H1 (cell line): ENCODE measurements around the gene TNFRSF1A. TPM values are rescaled to one million over a fixed set of nuclear protein-coding genes. Genes with fewer than 3 reads are reported as not detected.

Experiments used
- CBX5 ChIP-seq: fragments of 300-800, 300-1000 bp; sonication (generic); IDR thresholded peaks from 2 replicates; pipeline ENCODE4 v1.7.1; 2016; ENCODE audit warnings: antibody characterized with exemption, low read length, low read depth
- CBX8 ChIP-seq: fragments of 300-800, 300-1000 bp; sonication (generic); IDR thresholded peaks from 2 replicates; pipeline ENCODE4 v1.7.1; 2016; ENCODE audit warnings: low read depth, low read length, borderline replicate concordance
- CHD1 ChIP-seq: IDR thresholded peaks from 2 replicates; pipeline ENCODE4 v1.6.1; 2012; ENCODE audit warnings: low read depth, low read length, improper control_type of control experiment
- CHD2 ChIP-seq: IDR thresholded peaks from 2 replicates; pipeline ENCODE4 v1.6.1; 2012; ENCODE audit warnings: low read length, improper control_type of control experiment
- FOSL1 ChIP-seq: IDR thresholded peaks from 2 replicates; pipeline ENCODE4 v1.6.1; 2011; ENCODE audit warnings: mild to moderate bottlenecking, low read depth, low read length, moderate library complexity; ENCODE audit not compliant: insufficient read depth
- GTF2F1 ChIP-seq: IDR thresholded peaks from 2 replicates; pipeline ENCODE4 v1.6.1; 2012; ENCODE audit warnings: low read depth, low read length, improper control_type of control experiment, borderline replicate concordance
- HDAC2 ChIP-seq, 2 experiments: fragments of 300-600 bp in 1 of 2; sonication (generic) in 1 of 2; IDR thresholded peaks; 2 replicates each; pipeline ENCODE4 v1.6.1; 2011 to 2012; ENCODE audit warnings: low read depth in 2 of 2, low read length in 2 of 2, mild to moderate bottlenecking in 2 of 2, moderate library complexity in 2 of 2, borderline replicate concordance in 1 of 2, inconsistent platforms in 1 of 2
- KDM1A ChIP-seq: fragments of 200-600, 300-600 bp; sonication (generic); IDR thresholded peaks from 2 replicates; pipeline ENCODE4 v1.7.1; 2016; ENCODE audit warnings: mild to moderate bottlenecking, low read length, borderline replicate concordance
- KDM5A ChIP-seq: fragments of 200-600 bp; IDR thresholded peaks from 2 replicates; pipeline ENCODE4 v1.7.1; 2012; ENCODE audit warnings: mild to moderate bottlenecking, low read length, inconsistent platforms, mixed read lengths
- POU5F1 ChIP-seq: IDR thresholded peaks from 2 replicates; pipeline ENCODE4 v1.6.1; 2011; ENCODE audit warnings: low read depth, mild to moderate bottlenecking, low read length, moderate library complexity
- RAD21 ChIP-seq, 2 experiments: IDR thresholded peaks in 1 of 2; conservative IDR thresholded peaks in 1 of 2; 2 replicates each; pipeline ENCODE4 v1.6.1; 2011; ENCODE audit warnings: low read depth in 2 of 2, low read length in 2 of 2, improper control_type of control experiment in 1 of 2, inconsistent platforms in 1 of 2, mild to moderate bottlenecking in 1 of 2, moderate library complexity in 1 of 2
- RBBP5 ChIP-seq: IDR thresholded peaks from 2 replicates; pipeline ENCODE4 v1.7.1; 2012; ENCODE audit warnings: low read depth, mild to moderate bottlenecking, inconsistent platforms, low read length, moderate library complexity, borderline replicate concordance
- RXRA ChIP-seq: IDR thresholded peaks from 2 replicates; pipeline ENCODE4 v1.6.1; 2011; ENCODE audit warnings: low read depth, mild to moderate bottlenecking, low read length, moderate library complexity; ENCODE audit not compliant: insufficient read depth
- SAP30 ChIP-seq: fragments of 300-600 bp; sonication (generic); IDR thresholded peaks from 2 replicates; pipeline ENCODE4 v1.7.1; 2012; ENCODE audit warnings: low read length, moderate library complexity, mild to moderate bottlenecking, inconsistent platforms; ENCODE audit not compliant: insufficient read depth, insufficient replicate concordance
- SIN3A ChIP-seq, 2 experiments: IDR thresholded peaks in 1 of 2; conservative IDR thresholded peaks in 1 of 2; 2 replicates each; pipeline ENCODE4 v1.6.1; 2011 to 2012; ENCODE audit warnings: low read length in 2 of 2, improper control_type of control experiment in 1 of 2, low read depth in 1 of 2, mild to moderate bottlenecking in 1 of 2
- SIRT6 ChIP-seq: IDR thresholded peaks from one replicate; pipeline ENCODE4 v1.7.1; 2012; ENCODE audit warnings: low read length, inconsistent platforms
- SP2 ChIP-seq: IDR thresholded peaks from 2 replicates; pipeline ENCODE4 v1.6.1; 2012; ENCODE audit warnings: mild to moderate bottlenecking, low read length, inconsistent platforms
- TAF1 ChIP-seq: IDR thresholded peaks from 2 replicates; pipeline ENCODE4 v1.6.1; 2011; ENCODE audit warnings: mild to moderate bottlenecking, low read depth, low read length
- TAF7 ChIP-seq: optimal IDR thresholded peaks from 2 replicates; pipeline ENCODE3; 2011; ENCODE audit warnings: low read depth, mild to moderate bottlenecking, inconsistent platforms, low read length, moderate library complexity, borderline replicate concordance
- TCF12 ChIP-seq: IDR thresholded peaks from 2 replicates; pipeline ENCODE4 v1.6.1; 2011; ENCODE audit warnings: low read depth, mild to moderate bottlenecking, low read length
- TEAD4 ChIP-seq: IDR thresholded peaks from 2 replicates; pipeline ENCODE4 v1.6.1; 2012; ENCODE audit warnings: low read depth, low read length, inconsistent platforms, mixed read lengths
- YY1 ChIP-seq: IDR thresholded peaks from 2 replicates; pipeline ENCODE4 v1.6.1; 2011; ENCODE audit warnings: low read depth, mild to moderate bottlenecking, low read length
- ZNF274 ChIP-seq: IDR thresholded peaks from 2 replicates; pipeline ENCODE4 v1.7.0; 2012; ENCODE audit warnings: low read length, borderline replicate concordance; ENCODE audit errors: extremely low read depth
- polyA plus RNA-seq, 7 experiments: library from polyadenylated mRNA; depleted of rRNA in 3 of 7; stranded (reverse) in 5 of 7; unstranded in 2 of 7; fragments of >200 nt in 5 of 7; fragments of 200-250 nt in 2 of 7; gene quantifications; 1 replicate in 5 of 7; 2 replicates in 1 of 7; 4 replicates in 1 of 7; pipeline versions ENCODE4 v1.2.1 to v1.2.3, GENCODE V29; 2011 to 2013; ENCODE audit warnings: missing spikeins in 2 of 7, mixed read lengths in 2 of 7
- total RNA-seq: library from RNA; stranded (reverse); fragmentation: NEBNext Ultra II Directional; extraction: Animal tissue kit (Norgen Biotek cat#: 25700); gene quantifications from 2 replicates; pipeline ENCODE4 v1.2.1, GENCODE V29; 2021
- TF ChIP-seq, protein P1 (sequence below): IDR thresholded peaks from 2 replicates; pipeline ENCODE4 v1.6.1; 2012; ENCODE audit warnings: inconsistent platforms

The TNFRSF1A gene
- total and polyA plus RNA-seq, 2 of the 8 experiments (the other 6 are each of a cell fraction or from before 2014, with no cell fraction given), result 28.7 to 42.1 TPM

DNA sequence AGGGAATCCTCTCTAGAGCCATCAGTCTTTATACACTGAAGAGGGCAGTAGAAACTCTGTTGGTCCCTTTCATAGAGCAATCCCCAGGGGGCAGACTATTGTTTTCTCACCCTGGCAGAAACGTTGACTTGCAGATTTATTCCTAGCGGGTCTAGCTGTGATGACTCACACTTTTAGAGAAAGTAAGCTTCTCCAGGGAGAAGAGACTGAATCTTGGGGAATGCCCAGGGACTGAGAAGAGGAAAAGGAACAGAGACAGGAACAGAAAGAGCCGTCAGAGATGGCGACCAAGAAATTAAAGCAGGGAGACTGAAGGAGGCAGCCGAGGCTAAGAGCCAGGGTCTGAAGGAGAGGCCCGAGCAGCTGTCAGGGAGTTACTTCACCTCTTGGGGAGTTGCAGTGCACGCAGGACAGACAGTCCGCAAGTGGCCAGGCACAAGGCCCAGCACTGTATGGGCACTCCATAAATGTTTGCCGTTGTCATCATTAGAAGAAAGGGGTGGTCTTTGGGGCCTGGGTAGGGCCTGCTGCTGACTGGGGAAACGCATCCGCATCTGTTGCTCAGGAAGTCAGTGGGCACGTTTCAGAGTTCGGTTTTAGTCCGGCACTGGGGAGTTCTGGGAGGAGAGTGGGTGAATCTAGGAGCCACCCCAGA is 18.4 kb downstream of the TNFRSF1A start (continued):
- TF ChIP-seq KDM1A, result no peak
- TF ChIP-seq RAD21 (IDR thresholded peaks at IDR 0.05 in 1 of 2, conservative IDR thresholded peaks at IDR 0.05 in 1 of 2; ENCODE audit: low read depth in 2 of 2, low read length in 2 of 2), result peak in 1 of 2 experiments; percentile 37; a peak in 2 of 4 replicates
- TF ChIP-seq POU5F1, result no peak
- TF ChIP-seq CHD1, result no peak
- TF ChIP-seq SIRT6, result no peak
- no peak for TF ChIP-seq SP2
- peak; percentile 70 for TF ChIP-seq TAF7
- no peak for TF ChIP-seq SAP30
- peak; percentile 51 for TF ChIP-seq YY1
- peak; percentile 69 to 81; a peak in 2 of 4 replicates for TF ChIP-seq HDAC2 (IDR thresholded peaks at IDR 0.05; ENCODE audit: borderline replicate concordance in 1 of 2, low read depth in 2 of 2, low read length in 2 of 2)
- no peak for TF ChIP-seq FOSL1
- TF ChIP-seq CHD2, result no peak
- no peak; a peak in 2 of 4 replicates for TF ChIP-seq SIN3A (conservative IDR thresholded peaks at IDR 0.05 in 1 of 2, IDR thresholded peaks at IDR 0.05 in 1 of 2; ENCODE audit: low read depth in 1 of 2, low read length in 2 of 2)
- TF ChIP-seq TCF12, result no peak
- no peak for TF ChIP-seq CBX5
- no peak for TF ChIP-seq ZNF274
- no peak for TF ChIP-seq GTF2F1
- no peak for TF ChIP-seq TEAD4
- no peak for TF ChIP-seq KDM5A
- TF ChIP-seq CBX8, result no peak
- no peak for TF ChIP-seq RXRA
- TF ChIP-seq, protein P1, sequence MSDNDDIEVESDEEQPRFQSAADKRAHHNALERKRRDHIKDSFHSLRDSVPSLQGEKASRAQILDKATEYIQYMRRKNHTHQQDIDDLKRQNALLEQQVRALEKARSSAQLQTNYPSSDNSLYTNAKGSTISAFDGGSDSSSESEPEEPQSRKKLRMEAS, result no peak
- no peak; the same call in 1 of the 2 replicates for TF ChIP-seq TAF1
- TF ChIP-seq RBBP5, result 0 out of 2 replicates have a peak, but pooled peaks have one; percentile 69
